GM23248 (cell line): ENCODE results near the gene EIPR1. TPM values are rescaled to one million over a fixed set of nuclear protein-coding genes. Genes with fewer than 3 reads are reported as not detected.
A peak's percentile ranks its signal among the peaks of the same experiment; 100 is the strongest.

Source experiments
- DNase-seq: peaks from one replicate; pipeline ENCODE4 v3.0.0-alpha.2; 2015
- H2AFZ ChIP-seq: fragments of 200-600 bp; sonication (generic); 2 replicates; pipeline ENCODE4 v1.6.1; 2016; ENCODE audit warnings: antibody characterized with exemption
- H3F3A ChIP-seq: fragments of 200-600 bp; sonication (generic); 2 replicates; pipeline ENCODE4 v1.6.1; 2016; ENCODE audit warnings: mild to moderate bottlenecking, antibody characterized with exemption, mixed run types; ENCODE audit not compliant: insufficient read depth
- H3K27ac ChIP-seq: fragments of 200-600 bp; sonication (generic); 2 replicates; pipeline ENCODE4 v1.5.1; 2016; ENCODE audit warnings: mild to moderate bottlenecking
- H3K27me3 ChIP-seq: fragments of 200-600 bp; sonication (generic); replicated peaks from 2 replicates; pipeline ENCODE4 v1.6.1; 2016; ENCODE audit warnings: mild to moderate bottlenecking; ENCODE audit not compliant: insufficient read depth
- H3K36me3 ChIP-seq: fragments of 200-600 bp; sonication (generic); 2 replicates; pipeline ENCODE4 v1.6.1; 2016; ENCODE audit warnings: low read depth, mild to moderate bottlenecking
- H3K4me1 ChIP-seq: fragments of 200-600 bp; sonication (generic); 2 replicates; pipeline ENCODE4 v1.6.1; 2016; ENCODE audit warnings: mild to moderate bottlenecking; ENCODE audit not compliant: insufficient read depth
- H3K4me2 ChIP-seq: fragments of 200-600 bp; sonication (generic); one replicate; pipeline ENCODE4 v1.6.1; 2016; ENCODE audit warnings: mild to moderate bottlenecking; ENCODE audit not compliant: unreplicated experiment
- H3K4me3 ChIP-seq: fragments of 200-600 bp; sonication (generic); 2 replicates; pipeline ENCODE4 v1.5.1; 2016; ENCODE audit warnings: mild to moderate bottlenecking
- H3K79me2 ChIP-seq: fragments of 200-600 bp; sonication (generic); 2 replicates; pipeline ENCODE4 v1.6.1; 2016; ENCODE audit warnings: mild to moderate bottlenecking; ENCODE audit not compliant: insufficient read depth
- H3K9ac ChIP-seq: fragments of 200-600 bp; sonication (generic); 2 replicates; pipeline ENCODE4 v1.6.1; 2016; ENCODE audit warnings: mild to moderate bottlenecking
- H3K9me2 ChIP-seq: fragments of 200-600 bp; sonication (generic); 2 replicates; pipeline ENCODE4 v1.6.1; 2016; ENCODE audit warnings: mixed run types, mild to moderate bottlenecking, moderate library complexity; ENCODE audit not compliant: insufficient read depth
- H3K9me3 ChIP-seq: fragments of 200-600 bp; sonication (generic); one replicate; pipeline ENCODE4 v1.6.1; 2017; ENCODE audit warnings: low read depth
- H4K20me1 ChIP-seq: fragments of 200-600 bp; sonication (generic); 2 replicates; pipeline ENCODE4 v1.6.0; 2016; ENCODE audit not compliant: insufficient read depth
- EZH2 ChIP-seq: fragments of 200-600 bp; sonication (generic); IDR thresholded peaks from 2 replicates; pipeline ENCODE4 v1.6.1; 2018; ENCODE audit warnings: antibody characterized with exemption, mild to moderate bottlenecking; ENCODE audit not compliant: insufficient read depth, poor library complexity, severe bottlenecking
- EZH2phosphoT487 ChIP-seq: fragments of 200-600 bp; sonication (generic); IDR thresholded peaks from 2 replicates; pipeline ENCODE4 v1.6.1; 2018; ENCODE audit warnings: antibody characterized with exemption, moderate library complexity, mild to moderate bottlenecking, low read depth; ENCODE audit not compliant: insufficient read depth
- WGBS, 2 experiments: methylation state at CpG; one replicate each; pipeline ENCODE4 v1.1.6; 2015 to 2017; ENCODE audit warnings: low lambda C conversion rate in 2 of 2, low coverage in 1 of 2; ENCODE audit errors: missing lambda C conversion rate in 2 of 2; 5-methylcytosine and 5-hydroxymethylcytosine counted together
- in situ Hi-C: fragments of 300-500 bp; cut with MboI; formaldehyde crosslinking; loops from 2 replicates; pipeline ENCODE4 v1.15.0; 2020
- polyA plus RNA-seq: library from polyadenylated mRNA; unstranded; fragments of >200 nt; fragmentation: Nextera tagmentation; extraction: Ambion mirVana; gene quantifications from 2 replicates; pipeline ENCODE4 v1.2.1, GENCODE V29; 2016
- total RNA-seq: library from RNA; depleted of rRNA; stranded (reverse); fragments of >200 nt; shearing (Covaris generic); gene quantifications from 2 replicates; pipeline ENCODE4 v1.2.3, GENCODE V29; 2014

EIPR1 gene
- total and polyA plus RNA-seq, 2 experiments from 2014 or later = 20.2 to 46.5 TPM

GRCh38 chr2:3399829-3400228 is 22.2 kb upstream of the EIPR1 start:
- no peak for TF ChIP-seq EZH2
- no peak for TF ChIP-seq EZH2phosphoT487
- H3K9me3 ChIP-seq = no peaks in the 10 kb centered on the region
- no peak overlapping the region for H3K9ac ChIP-seq
- H3K4me2 ChIP-seq = no peak overlapping the region
- H4K20me1 ChIP-seq = no peaks in the 10 kb centered on the region
- peaks cover 13% of the 10 kb centered on the region; the same call in 1 of the 2 replicates for H3K36me3 ChIP-seq
- H3K27ac ChIP-seq = no peak overlapping the region
- 27 to 33% methylated on average over 9 of the region's 9 CpGs for WGBS, 2 experiments
- DNase-seq = peak; percentile 31
- no peaks in the 10 kb centered on the region for H3K27me3 ChIP-seq
- no peak overlapping the region for H3K4me3 ChIP-seq
- no peaks in the 10 kb centered on the region for H3F3A ChIP-seq
- H3K4me1 ChIP-seq = no peaks in the 10 kb centered on the region
- H3K9me2 ChIP-seq = no peaks in the 10 kb centered on the region
- in situ Hi-C loops = no loop called here
- peaks cover 91% of the 10 kb centered on the region for H3K79me2 ChIP-seq
- no peak overlapping the region for H2AFZ ChIP-seq

- Histone ChIP-seq H4K20me1 (no peaks in the 10 kb centered on the region), H3K9me3 (no peaks in the 10 kb centered on the region), H3K4me1 (no peaks in the 10 kb centered on the region), H3F3A (no peaks in the 10 kb centered on the region), H3K79me2 (peaks cover 91% of the 10 kb centered on the region), H3K36me3 (peaks cover 16% of the 10 kb centered on the region; the same call in 1 of the 2 replicates), H3K27me3 (no peaks in the 10 kb centered on the region), H3K9me2 (no peaks in the 10 kb centered on the region), H2AFZ (no peak overlapping the region), H3K4me3 (no peak overlapping the region), H3K4me2 (no peak overlapping the region), H3K9ac (no peak overlapping the region), H3K27ac (no peak overlapping the region)
- in situ Hi-C loops = no loop called here
- TF ChIP-seq EZH2phosphoT487 (no peak), EZH2 (no peak)
- DNase-seq = no peak
- 29 to 48% methylated on average over 3 of the region's 3 CpGs for WGBS, 2 experiments
Observed at GRCh38 chr2:3399381-3399780, 21.8 kb upstream of the EIPR1 start.

- WGBS, 2 experiments = 80 to 87% methylated on average over 5 of the region's 5 CpGs
- Histone ChIP-seq H3F3A (no peaks in the 10 kb centered on the region), H4K20me1 (no peaks in the 10 kb centered on the region), H3K9me2 (no peaks in the 10 kb centered on the region), H3K4me2 (no peak overlapping the region), H3K36me3 (peaks cover 16% of the 10 kb centered on the region; the same call in 1 of the 2 replicates), H3K9ac (no peak overlapping the region), H3K79me2 (peaks cover 88% of the 10 kb centered on the region), H3K4me1 (no peaks in the 10 kb centered on the region), H2AFZ (no peak overlapping the region), H3K27me3 (no peaks in the 10 kb centered on the region), H3K4me3 (no peak overlapping the region), H3K27ac (no peak overlapping the region), H3K9me3 (no peaks in the 10 kb centered on the region)
- DNase-seq = no peak
- in situ Hi-C loops = no loop called here
- no peak for TF ChIP-seq EZH2
- TF ChIP-seq EZH2phosphoT487 = no peak
Observed at GRCh38 chr2:3398857-3399256, 21.2 kb upstream of the EIPR1 start.

GRCh38 chr2:3396920-3397559 is 19.4 kb upstream of the EIPR1 start:
- peaks cover 15% of the 10 kb centered on the region; the same call in 1 of the 2 replicates for H3K36me3 ChIP-seq
- no peak for DNase-seq
- H3K4me1 ChIP-seq = no peaks in the 10 kb centered on the region
- no peaks in the 10 kb centered on the region for H4K20me1 ChIP-seq
- no peak overlapping the region for H3K4me3 ChIP-seq
- no peak overlapping the region for H3K27ac ChIP-seq
- H3F3A ChIP-seq = no peaks in the 10 kb centered on the region
- no peak overlapping the region for H3K4me2 ChIP-seq
- H3K79me2 ChIP-seq = peaks cover 94% of the 10 kb centered on the region
- H3K9me3 ChIP-seq = no peaks in the 10 kb centered on the region
- TF ChIP-seq EZH2phosphoT487 (no peak), EZH2 (no peak)
- no peaks in the 10 kb centered on the region for H3K9me2 ChIP-seq
- no peak overlapping the region for H2AFZ ChIP-seq
- 92 to 98% methylated on average over 1 of the region's 1 CpG for WGBS, 2 experiments
- in situ Hi-C loops = no loop called here
- H3K27me3 ChIP-seq = no peaks in the 10 kb centered on the region
- H3K9ac ChIP-seq = no peak overlapping the region
